Chondrocyte (in vitro differentiated cells): ENCODE data around the gene RNASEH1. TPM values are rescaled to one million over a fixed set of nuclear protein-coding genes. Genes with fewer than 3 reads are reported as not detected.
"Not testable (repeated sequence)": the region's sequence is repeated elsewhere in the genome, so short reads cannot be mapped to it uniquely, and the experiment has no call there.

Experiments
- DNase-seq: peaks from one replicate; pipeline ENCODE4 v3.0.0; 2021; ENCODE audit warnings: mixed read lengths, low spot score
- H3K27ac Mint-ChIP-seq: one replicate; pipeline ENCODE4 v1.8.0; 2021; ENCODE audit warnings: mild to moderate bottlenecking, moderate library complexity, mixed read lengths; ENCODE audit not compliant: unreplicated experiment
- H3K27me3 Mint-ChIP-seq: 2 replicates; pipeline ENCODE4 v1.8.0; 2021; ENCODE audit warnings: low read depth, mixed read lengths
- H3K36me3 Mint-ChIP-seq: 2 replicates; pipeline ENCODE4 v1.8.0; 2021; ENCODE audit warnings: low read depth, mixed read lengths
- H3K4me1 Mint-ChIP-seq: 2 replicates; pipeline ENCODE4 v1.8.0; 2021; ENCODE audit warnings: low read depth, mild to moderate bottlenecking, mixed read lengths
- H3K4me3 Mint-ChIP-seq: one replicate; pipeline ENCODE4 v1.8.0; 2021; ENCODE audit warnings: mild to moderate bottlenecking, moderate library complexity, mixed read lengths; ENCODE audit not compliant: unreplicated experiment
- H3K9me3 Mint-ChIP-seq: 2 replicates; pipeline ENCODE4 v1.8.0; 2021; ENCODE audit warnings: low read depth, mixed read lengths
- total RNA-seq: library from RNA; stranded (reverse); gene quantifications from 3 replicates; pipeline ENCODE4 v1.2.1, GENCODE V29; 2021
- TF ChIP-seq, protein P1 (sequence below): fragments of 200-600 bp; sonication (generic); IDR thresholded peaks from 2 replicates; pipeline ENCODE4 v1.5.0; 2021; ENCODE audit warnings: antibody characterized with exemption, mild to moderate bottlenecking, moderate library complexity

RNASEH1 gene
- total RNA-seq, 1 donor from 2014 or later: 28.9 TPM

DNA sequence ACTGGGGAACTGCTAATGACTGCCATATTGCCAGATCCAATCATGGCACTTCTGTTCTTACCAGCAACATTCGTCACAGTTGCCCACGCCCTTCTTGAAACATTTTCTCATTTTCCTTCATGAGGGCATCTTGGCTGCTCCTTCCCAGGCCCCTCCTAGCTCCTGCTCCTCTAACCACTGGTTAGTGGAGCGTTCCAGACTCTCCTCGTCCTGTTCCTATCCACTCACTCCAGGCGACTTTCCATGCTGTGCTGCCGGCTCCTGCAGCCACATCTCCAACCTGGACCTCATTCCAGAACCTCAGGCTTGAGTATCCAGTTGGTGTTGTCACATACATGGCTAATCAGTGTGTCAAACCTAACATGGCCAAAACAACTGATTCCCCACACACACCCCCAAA lies 37.5 kb downstream of the RNASEH1 start:
- Mint-ChIP-seq H3K4me3 (peak overlapping the region; percentile 87), H3K27me3 (no peaks in the 10 kb centered on the region), H3K4me1 (peaks cover 59% of the 10 kb centered on the region), H3K9me3 (peaks cover 3% of the 10 kb centered on the region), H3K27ac (no peak overlapping the region), H3K36me3 (peaks cover 5% of the 10 kb centered on the region)
- no peak for DNase-seq
- TF ChIP-seq, protein P1, sequence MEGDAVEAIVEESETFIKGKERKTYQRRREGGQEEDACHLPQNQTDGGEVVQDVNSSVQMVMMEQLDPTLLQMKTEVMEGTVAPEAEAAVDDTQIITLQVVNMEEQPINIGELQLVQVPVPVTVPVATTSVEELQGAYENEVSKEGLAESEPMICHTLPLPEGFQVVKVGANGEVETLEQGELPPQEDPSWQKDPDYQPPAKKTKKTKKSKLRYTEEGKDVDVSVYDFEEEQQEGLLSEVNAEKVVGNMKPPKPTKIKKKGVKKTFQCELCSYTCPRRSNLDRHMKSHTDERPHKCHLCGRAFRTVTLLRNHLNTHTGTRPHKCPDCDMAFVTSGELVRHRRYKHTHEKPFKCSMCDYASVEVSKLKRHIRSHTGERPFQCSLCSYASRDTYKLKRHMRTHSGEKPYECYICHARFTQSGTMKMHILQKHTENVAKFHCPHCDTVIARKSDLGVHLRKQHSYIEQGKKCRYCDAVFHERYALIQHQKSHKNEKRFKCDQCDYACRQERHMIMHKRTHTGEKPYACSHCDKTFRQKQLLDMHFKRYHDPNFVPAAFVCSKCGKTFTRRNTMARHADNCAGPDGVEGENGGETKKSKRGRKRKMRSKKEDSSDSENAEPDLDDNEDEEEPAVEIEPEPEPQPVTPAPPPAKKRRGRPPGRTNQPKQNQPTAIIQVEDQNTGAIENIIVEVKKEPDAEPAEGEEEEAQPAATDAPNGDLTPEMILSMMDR: no peak

DNA sequence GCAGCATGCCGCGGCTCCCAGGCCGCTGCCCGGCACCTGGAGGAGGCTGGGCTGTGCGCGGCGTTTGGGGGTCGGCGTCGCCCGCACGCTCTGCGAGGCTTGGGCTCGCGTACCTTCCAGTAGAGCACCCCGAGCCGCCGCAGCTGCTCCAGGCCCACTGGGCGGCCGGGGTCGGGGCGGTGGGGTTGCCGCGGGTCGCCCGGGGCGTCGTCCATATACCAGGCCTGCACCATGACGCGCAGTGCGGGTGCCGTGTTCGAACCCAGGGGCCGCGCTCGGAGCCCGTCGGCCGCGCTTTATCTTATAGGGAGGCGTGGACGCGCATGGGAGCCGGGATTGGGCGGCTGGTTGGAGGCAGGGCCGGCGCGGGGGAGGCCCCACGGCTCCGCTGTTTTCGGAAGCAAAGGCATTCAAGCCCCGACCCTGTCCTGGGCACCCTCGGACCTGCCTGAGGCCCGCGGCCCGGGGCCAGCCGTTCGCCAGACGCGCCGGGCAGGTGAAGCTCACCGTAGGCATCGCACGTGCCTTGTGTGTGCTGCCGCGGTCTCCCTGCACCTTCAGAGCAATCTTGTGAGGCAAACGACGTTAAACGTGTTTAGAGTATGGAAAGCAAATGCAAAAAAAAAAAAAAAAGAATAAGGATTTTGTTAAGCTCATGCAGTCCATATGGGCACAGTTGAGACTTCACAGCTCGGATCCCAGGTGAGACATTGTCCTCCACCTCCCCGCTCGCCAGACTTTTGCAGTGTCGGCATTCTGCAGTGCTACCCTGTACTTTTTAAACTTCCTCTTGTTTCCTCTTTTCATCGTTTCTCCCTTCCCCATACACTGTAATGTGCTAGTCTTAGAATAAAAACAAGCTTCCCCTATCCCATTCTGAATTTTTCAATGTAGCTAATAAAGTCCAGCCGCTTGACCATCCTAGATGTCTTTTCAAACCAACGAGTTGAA lies 38.6 kb downstream of the RNASEH1 start, which contains the start of gene ADI1:
Gene ADI1, minus strand, starts transcription at position 277 of the 951 bp plus-strand sequence. Its CDS starts 44 bp downstream, at position 233.
- H3K36me3 Mint-ChIP-seq: peaks cover 7% of the 10 kb centered on the region
- H3K27me3 Mint-ChIP-seq: no peaks in the 10 kb centered on the region
- TF ChIP-seq, protein P1: no peak
- peaks cover 8% of the 10 kb centered on the region for H3K9me3 Mint-ChIP-seq
- DNase-seq: peak; percentile 96
- peaks cover 50% of the 10 kb centered on the region for H3K4me1 Mint-ChIP-seq
- peak within 1 kb of the TSS; percentile 90 for H3K27ac Mint-ChIP-seq
- peak within 1 kb of the TSS; percentile 87 for H3K4me3 Mint-ChIP-seq

DNA sequence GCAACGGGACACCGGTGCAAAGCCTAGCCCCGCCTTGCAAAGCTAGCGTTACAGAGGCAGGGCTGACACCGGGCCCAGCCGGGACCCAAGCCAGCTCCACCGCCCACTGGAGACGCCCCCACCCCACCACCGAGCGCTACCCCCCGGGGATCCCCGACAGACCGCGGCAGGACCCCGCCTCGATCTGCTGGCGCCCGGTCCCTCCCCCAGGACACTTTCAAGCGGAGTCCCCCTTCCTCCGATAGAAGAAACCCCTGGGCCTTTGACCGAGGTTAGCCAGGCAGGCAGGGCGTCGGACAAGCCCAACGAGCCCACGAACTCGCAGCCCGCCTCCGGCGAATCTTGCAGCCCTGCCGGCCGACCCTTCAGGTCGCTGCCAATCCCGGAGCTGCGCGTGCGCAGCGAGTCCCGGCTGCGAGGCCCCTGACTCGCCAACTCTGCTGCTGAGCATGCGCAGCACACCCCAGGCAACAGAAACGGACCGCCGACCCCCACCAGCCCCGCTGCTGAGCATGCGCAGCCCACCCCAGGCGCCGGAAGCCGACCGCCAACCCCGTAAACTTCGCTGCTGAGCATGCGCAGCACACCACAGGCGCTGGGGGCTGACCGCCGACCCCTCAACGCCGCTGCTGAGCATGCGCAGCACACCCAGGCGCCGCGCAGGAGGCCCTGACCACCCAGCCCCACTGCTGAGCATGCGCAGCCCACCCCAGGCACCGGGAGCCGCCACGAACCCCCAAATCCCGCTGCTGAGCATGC lies 39.5 kb downstream of the RNASEH1 start:
- Mint-ChIP-seq H3K4me1 (peaks cover 44% of the 10 kb centered on the region), H3K4me3 (peak overlapping the region; percentile 87), H3K27ac (peak overlapping the region; percentile 90), H3K36me3 (peaks cover 9% of the 10 kb centered on the region), H3K27me3 (no peaks in the 10 kb centered on the region), H3K9me3 (peaks cover 8% of the 10 kb centered on the region)
- TF ChIP-seq, protein P1: no peak
- peak; percentile 99 for DNase-seq

DNA sequence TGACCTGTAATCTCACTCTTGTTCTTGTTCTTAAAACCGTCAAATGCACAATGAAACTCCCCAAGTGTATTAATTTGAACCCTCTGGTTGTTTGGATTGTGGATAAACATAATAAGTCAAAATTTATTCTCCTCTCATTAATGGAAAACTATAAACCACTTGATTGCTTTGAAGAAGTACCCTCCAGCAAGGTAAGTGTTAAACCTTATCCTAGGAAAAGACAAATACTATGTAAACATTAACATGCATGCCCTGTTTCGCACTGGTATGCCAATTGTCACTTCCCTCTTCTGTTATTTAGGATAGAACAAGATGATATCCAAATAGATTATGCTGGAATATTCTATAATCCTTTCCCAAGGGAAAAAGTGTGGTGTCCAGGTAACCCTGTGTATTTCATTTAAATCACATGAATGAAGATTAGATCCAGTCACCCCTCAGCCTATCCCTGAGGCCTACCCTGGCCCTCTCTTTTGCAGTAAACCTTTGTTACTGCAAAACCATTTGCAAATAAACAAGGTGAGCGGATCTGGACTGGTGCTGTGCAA lies 40.1 kb downstream of the RNASEH1 start:
- H3K27ac Mint-ChIP-seq: peak overlapping the region; percentile 90
- TF ChIP-seq, protein P1: no peak
- no peaks in the 10 kb centered on the region for H3K27me3 Mint-ChIP-seq
- H3K4me3 Mint-ChIP-seq: peak overlapping the region; percentile 87
- H3K36me3 Mint-ChIP-seq: peaks cover 12% of the 10 kb centered on the region
- DNase-seq: no peak
- peaks cover 8% of the 10 kb centered on the region for H3K9me3 Mint-ChIP-seq
- peaks cover 38% of the 10 kb centered on the region for H3K4me1 Mint-ChIP-seq

DNA sequence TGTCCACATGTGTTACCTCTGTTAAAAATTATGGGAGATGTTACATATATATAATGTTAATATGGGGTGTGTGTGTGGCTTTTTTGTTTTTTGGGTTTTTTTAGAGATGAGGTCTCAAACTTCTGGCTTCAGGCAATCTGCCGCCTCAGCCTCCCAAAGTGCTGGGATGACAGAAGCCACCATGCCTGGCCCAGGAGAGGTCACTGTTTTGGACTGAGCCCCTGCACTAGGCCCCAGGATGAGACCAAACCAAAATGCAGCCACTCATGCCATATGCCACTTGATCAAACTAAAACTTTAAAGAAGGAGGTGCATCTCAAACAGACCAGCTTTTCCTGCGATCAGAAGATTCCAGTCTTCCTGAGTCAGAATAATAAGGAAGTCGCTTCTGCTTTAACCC lies 41.3 kb downstream of the RNASEH1 start:
- peaks cover 8% of the 10 kb centered on the region for H3K9me3 Mint-ChIP-seq
- TF ChIP-seq, protein P1: no peak
- H3K27ac Mint-ChIP-seq: no peak overlapping the region
- H3K4me1 Mint-ChIP-seq: peaks cover 32% of the 10 kb centered on the region
- DNase-seq: no peak
- H3K4me3 Mint-ChIP-seq: no peak overlapping the region
- no peaks in the 10 kb centered on the region for H3K27me3 Mint-ChIP-seq
- peaks cover 17% of the 10 kb centered on the region for H3K36me3 Mint-ChIP-seq

DNA sequence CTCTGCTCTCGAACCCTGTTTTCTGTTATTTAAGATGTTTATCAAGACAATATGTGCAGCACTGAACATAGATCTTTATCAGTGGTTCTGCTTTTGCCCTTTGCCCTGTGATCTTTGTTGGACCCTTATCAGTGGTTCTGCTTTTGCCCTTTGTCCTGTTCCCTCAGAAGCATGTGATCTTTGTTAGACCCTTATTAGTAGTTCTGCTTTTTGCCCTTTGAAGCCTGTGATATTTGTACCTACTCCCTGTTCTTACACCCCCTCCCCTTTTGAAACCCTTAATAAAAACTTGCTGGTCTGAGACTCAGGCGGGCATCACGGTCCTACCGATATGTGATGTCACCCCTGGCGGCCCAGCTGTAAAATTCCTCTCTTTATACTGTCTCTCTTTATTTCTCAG lies 42.7 kb downstream of the RNASEH1 start:
- Mint-ChIP-seq H3K36me3 (peaks cover 27% of the 10 kb centered on the region), H3K4me1 (peaks cover 19% of the 10 kb centered on the region)
- not testable (repeated sequence) for H3K9me3 Mint-ChIP-seq, H3K27me3 Mint-ChIP-seq, H3K27ac Mint-ChIP-seq, H3K4me3 Mint-ChIP-seq, DNase-seq
